Muscle of leg (tissue), 11 donors: ENCODE results near the gene KRTAP5-2. TPM values are rescaled to one million over a fixed set of nuclear protein-coding genes. Genes with fewer than 3 reads are reported as not detected.
"Not testable (repeated sequence)": the region's sequence is repeated elsewhere in the genome, so short reads cannot be mapped to it uniquely, and the experiment has no call there.

Experiments
- DNase-seq: peaks from one replicate; pipeline ENCODE4 v3.0.0; 2013
- H3K27ac ChIP-seq: one replicate; pipeline ENCODE4 v1.5.1; 2013; ENCODE audit warnings: mild to moderate bottlenecking, low read length, control low read depth
- H3K27me3 ChIP-seq: one replicate; pipeline ENCODE4 v1.6.1; 2013; ENCODE audit warnings: low read length; ENCODE audit not compliant: control insufficient read depth, insufficient read depth
- H3K36me3 ChIP-seq: one replicate; pipeline ENCODE4 v1.6.1; 2013; ENCODE audit warnings: low read length; ENCODE audit not compliant: control insufficient read depth, insufficient read depth
- H3K4me1 ChIP-seq: one replicate; pipeline ENCODE4 v1.6.1; 2013; ENCODE audit warnings: low read length; ENCODE audit not compliant: control insufficient read depth, insufficient read depth
- H3K4me3 ChIP-seq: one replicate; pipeline ENCODE4 v1.5.1; 2013; ENCODE audit warnings: low read length, control low read depth
- H3K9me3 ChIP-seq: replicated peaks from 2 replicates; pipeline ENCODE4 v1.6.1; 2013; ENCODE audit warnings: low read depth, low read length; ENCODE audit not compliant: control insufficient read depth
- WGBS: methylation state at CpG from one replicate; pipeline ENCODE4 v1.1.5; 2013; ENCODE audit warnings: missing lambda C conversion rate; ENCODE audit not compliant: insufficient coverage; 5-methylcytosine and 5-hydroxymethylcytosine counted together
- polyA plus RNA-seq, 8 donors: library from polyadenylated mRNA; unstranded; fragments of 120-200 nt; gene quantifications; one replicate each; pipeline versions ENCODE4 v1.2.1 to v1.2.3, GENCODE V29; 2013; ENCODE audit warnings: inconsistent platforms in 1 of 8, low replicate concordance in 1 of 8; ENCODE audit not compliant: insufficient read length in 8 of 8, insufficient read depth in 1 of 8
- total RNA-seq: library from RNA; stranded (reverse); fragments of 120-200 nt; gene quantifications from one replicate; pipeline ENCODE4 v1.2.4, GENCODE V29; 2013

Gene KRTAP5-2
- total and polyA plus RNA-seq, 9 donors = not detected

DNA sequence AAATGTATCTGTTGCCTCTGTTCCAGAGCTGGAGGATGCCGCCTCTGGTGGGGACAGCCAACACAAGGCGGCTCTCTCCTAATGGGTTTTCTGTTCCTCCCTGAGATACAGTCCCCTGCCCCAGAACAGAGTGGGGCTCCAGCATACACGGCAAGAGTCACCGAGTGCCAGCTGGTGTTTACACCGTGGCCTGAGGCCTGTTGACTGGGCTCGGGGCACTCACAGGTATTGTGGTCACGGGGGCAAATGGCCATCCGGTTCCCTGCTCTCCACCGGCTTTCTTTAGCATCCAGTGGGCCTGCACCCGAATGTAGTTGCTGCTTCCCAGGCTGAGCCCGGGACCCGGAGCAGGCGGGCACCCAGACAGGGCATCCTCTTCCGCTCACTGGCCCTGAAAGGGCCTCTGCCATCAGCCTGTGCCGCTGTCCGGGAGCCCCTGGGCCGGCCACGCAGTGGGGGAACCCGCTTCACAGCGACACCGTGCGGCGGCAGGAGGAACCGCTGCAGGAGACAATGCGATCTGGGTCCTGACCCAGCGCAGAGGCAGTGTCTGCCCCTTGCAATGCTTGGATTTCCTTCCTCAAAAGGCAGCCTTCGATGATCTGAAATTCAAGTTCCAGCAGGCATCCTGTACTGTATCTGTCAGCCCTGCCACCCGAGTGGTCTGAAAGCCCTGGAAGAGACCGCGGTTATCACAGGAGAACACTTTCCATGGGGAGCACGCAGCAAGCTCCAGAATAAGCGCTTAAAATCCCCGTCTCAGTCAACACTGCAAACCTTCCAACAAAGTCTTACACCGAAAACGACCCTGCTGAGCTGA is 30.6 kb upstream of the KRTAP5-2 start:
- peak; percentile 39 for DNase-seq

DNA sequence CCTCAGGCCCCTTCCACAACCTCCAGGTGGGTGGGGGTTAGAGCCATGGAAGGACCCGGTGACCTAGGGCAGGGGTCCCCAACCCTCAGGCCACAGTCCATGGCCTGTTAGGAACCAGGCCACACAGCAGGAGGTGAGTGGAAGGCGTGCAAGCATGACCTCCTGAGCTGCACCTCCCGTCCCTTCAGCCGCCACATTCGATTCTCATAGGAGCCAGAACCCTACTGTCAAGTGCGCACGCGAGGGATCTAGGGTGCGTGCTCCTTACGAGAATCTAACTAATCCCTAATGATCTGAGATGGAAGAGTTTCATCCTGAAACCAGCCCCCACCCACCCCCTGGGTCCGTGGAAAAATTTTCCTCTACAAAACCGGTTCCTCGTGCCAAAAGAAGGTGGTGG is 27.4 kb upstream of the KRTAP5-2 start:
- DNase-seq = no peak
- 90% methylated on average over 10 of the region's 13 CpGs for WGBS
- no peak overlapping the region for H3K4me3 ChIP-seq

More for the DNA sequence above, 30.6 kb upstream of the KRTAP5-2 start:
- Histone ChIP-seq H3K36me3 (no peaks in the 10 kb centered on the region), H3K4me1 (peaks cover 16% of the 10 kb centered on the region), H3K27ac (no peak overlapping the region), H3K4me3 (no peak overlapping the region), H3K27me3 (peaks cover 36% of the 10 kb centered on the region), H3K9me3 (no peaks in the 10 kb centered on the region)
- 23% methylated on average over 28 of the region's 35 CpGs for WGBS

DNA sequence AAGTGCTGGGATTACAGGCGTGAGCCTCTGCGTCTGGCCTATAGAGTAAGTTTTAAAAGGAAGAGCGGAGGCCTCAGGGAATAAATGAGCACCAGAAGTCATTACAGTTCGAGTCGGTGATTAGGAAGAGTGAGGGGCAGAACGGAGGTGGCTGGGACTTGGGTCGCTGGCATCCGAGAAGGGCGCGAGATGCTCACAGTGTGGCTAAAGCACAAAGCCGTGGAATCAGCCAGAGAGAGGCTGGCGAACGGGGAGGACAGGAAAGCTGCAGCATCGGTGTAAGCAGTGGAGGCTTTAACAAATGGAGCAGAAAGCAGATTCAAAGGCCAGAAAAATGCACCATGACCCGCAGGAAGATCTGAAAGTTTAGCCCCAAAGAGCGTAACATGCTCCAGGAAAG is 26.5 kb upstream of the KRTAP5-2 start:
- Histone ChIP-seq H3K27me3 (peaks cover 19% of the 10 kb centered on the region), H3K9me3 (no peaks in the 10 kb centered on the region), H3K4me3 (no peak overlapping the region), H3K36me3 (no peaks in the 10 kb centered on the region), H3K27ac (no peak overlapping the region), H3K4me1 (peaks cover 7% of the 10 kb centered on the region)
- no peak for DNase-seq
- WGBS = 64% methylated on average over 16 of the region's 16 CpGs

More for the DNA sequence above, 27.4 kb upstream of the KRTAP5-2 start:
- Histone ChIP-seq H3K27me3 (peaks cover 21% of the 10 kb centered on the region), H3K9me3 (no peaks in the 10 kb centered on the region), H3K27ac (no peak overlapping the region), H3K36me3 (no peaks in the 10 kb centered on the region), H3K4me1 (peaks cover 9% of the 10 kb centered on the region)

DNA sequence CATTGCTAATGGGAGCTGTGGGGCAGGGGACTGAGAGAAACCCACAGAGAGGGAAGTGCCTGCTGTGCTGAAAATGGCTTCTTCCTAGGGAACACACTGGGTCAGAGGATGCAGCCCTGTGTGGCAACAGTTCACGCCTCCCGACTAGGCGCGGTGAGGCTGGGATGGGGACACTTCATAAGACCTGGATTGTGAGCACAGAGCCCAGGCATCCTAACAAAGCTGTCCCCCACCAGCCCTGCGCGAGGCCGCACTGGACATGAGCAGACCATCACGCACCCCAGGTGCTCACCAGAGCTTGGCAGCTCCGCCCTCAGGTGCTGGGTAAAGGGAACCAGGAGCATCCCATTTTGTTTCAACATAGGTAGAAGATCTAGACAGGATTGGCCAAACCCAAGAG is 25.6 kb upstream of the KRTAP5-2 start:
- WGBS = 73% methylated on average over 6 of the region's 9 CpGs
- Histone ChIP-seq H3K36me3 (no peaks in the 10 kb centered on the region), H3K9me3 (no peaks in the 10 kb centered on the region), H3K4me1 (no peaks in the 10 kb centered on the region), H3K4me3 (no peak overlapping the region), H3K27me3 (peaks cover 15% of the 10 kb centered on the region), H3K27ac (no peak overlapping the region)
- no peak for DNase-seq

DNA sequence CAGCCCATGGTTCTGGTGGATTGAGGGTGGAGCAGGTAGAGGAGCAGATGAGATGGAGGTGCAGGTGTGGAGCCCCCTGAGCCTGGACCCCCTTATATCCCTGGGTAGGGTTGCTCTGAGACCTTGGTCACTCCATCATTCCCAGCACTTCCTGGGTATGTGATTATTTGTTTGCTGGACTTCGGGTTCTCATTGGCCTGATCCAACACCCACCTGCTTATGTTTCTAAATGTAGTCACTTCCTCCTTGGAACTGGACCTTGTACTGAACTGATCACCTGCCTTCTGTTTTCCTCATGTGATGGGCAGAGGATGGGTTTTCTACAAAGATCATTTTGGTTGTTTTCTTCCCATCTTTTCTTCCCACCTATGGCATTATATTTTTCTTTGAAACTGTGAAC is 24.0 kb upstream of the KRTAP5-2 start, which contains the start of gene KRTAP5-4:
KRTAP5-4 (minus strand) TSS at position 53 of the 400 bp plus-strand sequence; CDS start at position 8, 45 bp downstream.
- Histone ChIP-seq H3K4me3 (no peak within 1 kb of the TSS), H3K27me3 (peaks cover 17% of the 10 kb centered on the region), H3K27ac (no peak within 1 kb of the TSS), H3K9me3 (no peaks in the 10 kb centered on the region), H3K36me3 (no peaks in the 10 kb centered on the region), H3K4me1 (no peaks in the 10 kb centered on the region)
- DNase-seq = no peak
- WGBS = no CpG with 5 or more reads among the region's 1 CpG

DNA sequence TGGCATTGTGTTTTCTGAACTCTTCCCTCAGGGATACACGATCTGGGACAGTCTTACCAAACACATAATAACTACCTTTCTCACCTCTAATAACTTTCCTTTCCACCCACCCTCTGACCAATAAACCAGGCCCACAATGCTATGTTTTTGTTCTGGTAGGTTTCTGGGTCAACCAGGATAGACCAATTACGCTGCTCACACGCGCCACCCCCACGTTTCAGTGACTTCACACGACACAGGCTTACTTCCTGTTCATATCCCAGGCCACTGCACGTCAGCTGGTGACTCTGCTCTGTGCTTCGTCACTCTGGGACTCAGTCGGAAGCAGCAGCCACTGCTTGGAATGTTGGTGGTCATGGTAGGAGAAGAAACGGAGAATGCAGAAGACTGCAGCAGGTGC is 21.4 kb upstream of the KRTAP5-2 start:
- 23% methylated on average over 3 of the region's 10 CpGs for WGBS
- H3K27me3 ChIP-seq = peaks cover 26% of the 10 kb centered on the region
- no peak for DNase-seq

DNA sequence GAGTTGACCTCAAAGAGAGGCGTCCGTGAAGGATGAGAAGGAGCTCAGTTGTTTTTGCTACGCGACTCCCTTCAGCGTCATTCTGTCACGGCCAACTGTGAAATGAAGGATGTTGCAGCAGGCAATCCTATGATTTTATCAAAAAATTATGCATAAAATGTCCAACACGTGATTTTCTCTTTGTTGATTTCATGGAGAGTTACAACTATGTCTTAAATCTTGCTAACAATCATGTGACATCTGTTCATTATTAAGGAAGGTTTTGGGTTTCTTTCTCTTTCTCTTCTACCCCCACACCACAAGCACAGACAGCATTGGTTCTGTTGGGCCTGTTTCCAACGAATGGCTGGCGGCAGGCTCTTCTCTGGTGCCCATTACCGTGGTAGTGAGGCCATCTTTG is 20.1 kb upstream of the KRTAP5-2 start:
- no peaks in the 10 kb centered on the region for H3K4me1 ChIP-seq
- no peak overlapping the region for H3K4me3 ChIP-seq
- H3K36me3 ChIP-seq = no peaks in the 10 kb centered on the region
- H3K9me3 ChIP-seq = no peaks in the 10 kb centered on the region
- no peak overlapping the region for H3K27ac ChIP-seq
- 52% methylated on average over 4 of the region's 10 CpGs for WGBS
- DNase-seq = no peak
- peaks cover 24% of the 10 kb centered on the region for H3K27me3 ChIP-seq

More for the DNA sequence above, 21.4 kb upstream of the KRTAP5-2 start:
- H3K36me3 ChIP-seq = no peaks in the 10 kb centered on the region
- no peaks in the 10 kb centered on the region for H3K4me1 ChIP-seq
- H3K4me3 ChIP-seq = no peak overlapping the region
- H3K9me3 ChIP-seq = no peaks in the 10 kb centered on the region
- no peak overlapping the region for H3K27ac ChIP-seq

DNA sequence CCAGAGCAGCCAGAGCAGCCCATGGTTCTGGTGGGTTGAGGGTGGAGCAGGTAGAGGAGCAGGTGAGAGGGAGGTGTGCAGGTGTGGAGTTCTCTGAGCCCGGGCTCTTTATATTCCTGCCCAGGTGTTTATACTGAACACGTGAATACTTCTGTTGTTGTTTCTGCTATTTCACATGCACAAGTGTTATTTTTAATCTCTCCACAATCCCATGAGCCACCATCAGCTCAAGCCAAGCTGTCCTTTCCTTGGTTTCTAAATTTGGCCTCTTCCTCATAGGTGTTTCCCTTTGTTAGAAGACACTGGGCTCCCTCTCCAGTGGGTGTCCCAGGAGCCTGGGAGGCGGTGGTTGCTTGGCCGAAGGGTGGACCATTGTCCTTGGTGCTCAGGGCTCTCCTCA is 10.3 kb upstream of the KRTAP5-2 start, which contains the start of gene KRTAP5-3:
KRTAP5-3 (minus strand) TSS at position 101 of the 400 bp plus-strand sequence; CDS start at position 23, 78 bp downstream.
- H3K36me3 ChIP-seq = no peaks in the 10 kb centered on the region
- H3K4me3 ChIP-seq = no peak within 1 kb of the TSS
- no peak within 1 kb of the TSS for H3K27ac ChIP-seq
- H3K27me3 ChIP-seq = peaks cover 24% of the 10 kb centered on the region
- no peak for DNase-seq
- WGBS = 60% methylated on average over 1 of the region's 4 CpGs
- no peaks in the 10 kb centered on the region for H3K9me3 ChIP-seq
- peaks cover 2% of the 10 kb centered on the region for H3K4me1 ChIP-seq

DNA sequence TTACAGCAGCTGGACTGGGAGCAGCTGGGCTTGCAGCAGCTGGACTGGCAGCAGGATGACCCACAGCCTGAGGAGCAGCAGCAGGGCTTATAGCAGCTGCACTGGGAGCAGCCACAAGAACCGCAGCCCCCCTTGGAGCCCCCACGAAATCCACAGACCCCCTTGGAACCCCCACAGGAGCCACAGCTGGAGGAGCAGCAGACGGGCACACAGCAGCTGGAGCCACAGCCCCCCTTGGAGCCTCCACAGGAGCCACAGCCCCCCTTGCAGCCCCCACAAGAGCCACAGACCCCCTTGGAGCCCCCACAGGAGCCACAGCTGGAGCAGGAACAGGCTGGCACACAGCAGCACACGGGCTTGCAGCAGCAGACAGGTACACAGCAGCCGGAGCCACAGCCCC is 9.8 kb upstream of the KRTAP5-2 start:
- H3K4me3 ChIP-seq, H3K9me3 ChIP-seq, H3K27ac ChIP-seq, H3K4me1 ChIP-seq, H3K36me3 ChIP-seq, DNase-seq: not testable (repeated sequence)
- peaks cover 24% of the 10 kb centered on the region for H3K27me3 ChIP-seq
- 68% methylated on average over 2 of the region's 5 CpGs for WGBS

DNA sequence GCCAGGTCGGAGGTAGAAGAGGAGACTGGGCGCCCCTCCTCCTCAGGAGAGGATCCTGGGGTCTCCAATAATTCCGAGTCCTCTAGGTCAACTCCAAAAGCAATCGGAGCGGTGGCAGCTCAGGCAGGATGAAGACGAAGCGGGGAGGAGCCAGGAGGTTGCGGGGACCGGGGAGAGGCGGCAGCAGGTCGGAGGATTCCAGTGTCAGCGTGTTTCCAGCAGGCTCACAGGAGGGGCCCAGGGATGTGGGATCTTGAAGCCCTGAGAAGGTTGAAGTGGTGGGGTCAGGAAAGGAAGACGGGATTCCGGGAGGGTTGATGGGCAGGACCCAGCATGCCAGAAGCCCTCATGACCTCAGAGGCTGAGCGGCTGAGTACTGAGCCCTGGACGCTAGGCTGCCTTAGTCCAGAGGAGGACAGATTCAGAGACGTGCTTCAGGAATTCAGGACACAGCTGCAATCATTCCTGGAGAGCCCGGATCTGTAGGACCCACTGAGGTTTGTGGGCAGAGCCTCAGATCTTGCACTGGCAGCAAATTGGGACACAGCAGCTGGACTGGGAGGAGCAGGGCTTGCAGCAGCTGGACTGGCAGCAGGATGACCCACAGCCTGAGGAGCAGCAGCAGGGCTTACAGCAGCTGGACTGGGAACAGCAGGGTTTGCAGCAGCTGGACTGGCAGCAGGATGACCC is 9.2 kb upstream of the KRTAP5-2 start:
- peaks cover 24% of the 10 kb centered on the region for H3K27me3 ChIP-seq
- not testable (repeated sequence) for H3K4me3 ChIP-seq, H3K9me3 ChIP-seq, H3K36me3 ChIP-seq, DNase-seq, H3K27ac ChIP-seq, H3K4me1 ChIP-seq
- 21% methylated on average over 18 of the region's 18 CpGs for WGBS
